GM13977 (cell line): ENCODE measurements around the gene KCNS1.

ENCODE experiments used
- DNase-seq: peaks from one replicate; pipeline ENCODE4 v3.0.0; 2012; ENCODE audit warnings: low spot score
- in situ Hi-C: fragments of 300-500 bp; cut with MboI; formaldehyde crosslinking; loops from one replicate; pipeline ENCODE4 v1.12.0; 2022; ENCODE audit warnings: low sequenced_read_pairs, low pct_unique_long_range_greater_than_20kb, mixed read lengths, inconsistent platforms; ENCODE audit not compliant: unreplicated experiment
- TF ChIP-seq, protein P1 (sequence below): IDR thresholded peaks from 2 replicates; pipeline ENCODE4 v1.5.1; 2012; ENCODE audit warnings: mild to moderate bottlenecking, control low read depth; ENCODE audit not compliant: insufficient read depth; ENCODE audit errors: extremely low read depth, missing control alignments

Gene KCNS1

DNA sequence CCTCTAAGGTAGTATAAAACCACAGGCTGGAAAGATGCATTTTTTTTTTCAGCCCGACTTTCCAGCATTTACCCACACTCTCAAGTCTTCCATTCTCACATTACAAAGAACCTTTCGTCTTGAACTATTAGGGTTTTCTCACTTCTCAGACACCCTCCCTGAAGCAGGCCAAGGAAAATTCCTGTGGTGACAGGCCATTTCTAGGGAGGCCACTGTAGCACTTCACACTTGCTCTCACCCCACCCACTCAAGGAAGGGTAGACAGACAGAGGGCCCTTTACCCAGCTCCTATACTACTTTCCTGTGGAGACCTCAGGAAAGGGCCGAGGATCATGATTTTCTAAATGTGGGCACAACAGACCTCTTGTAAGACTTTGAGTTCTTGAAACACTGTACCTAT is 27.7 kb downstream of the KCNS1 start:
- TF ChIP-seq, protein P1, sequence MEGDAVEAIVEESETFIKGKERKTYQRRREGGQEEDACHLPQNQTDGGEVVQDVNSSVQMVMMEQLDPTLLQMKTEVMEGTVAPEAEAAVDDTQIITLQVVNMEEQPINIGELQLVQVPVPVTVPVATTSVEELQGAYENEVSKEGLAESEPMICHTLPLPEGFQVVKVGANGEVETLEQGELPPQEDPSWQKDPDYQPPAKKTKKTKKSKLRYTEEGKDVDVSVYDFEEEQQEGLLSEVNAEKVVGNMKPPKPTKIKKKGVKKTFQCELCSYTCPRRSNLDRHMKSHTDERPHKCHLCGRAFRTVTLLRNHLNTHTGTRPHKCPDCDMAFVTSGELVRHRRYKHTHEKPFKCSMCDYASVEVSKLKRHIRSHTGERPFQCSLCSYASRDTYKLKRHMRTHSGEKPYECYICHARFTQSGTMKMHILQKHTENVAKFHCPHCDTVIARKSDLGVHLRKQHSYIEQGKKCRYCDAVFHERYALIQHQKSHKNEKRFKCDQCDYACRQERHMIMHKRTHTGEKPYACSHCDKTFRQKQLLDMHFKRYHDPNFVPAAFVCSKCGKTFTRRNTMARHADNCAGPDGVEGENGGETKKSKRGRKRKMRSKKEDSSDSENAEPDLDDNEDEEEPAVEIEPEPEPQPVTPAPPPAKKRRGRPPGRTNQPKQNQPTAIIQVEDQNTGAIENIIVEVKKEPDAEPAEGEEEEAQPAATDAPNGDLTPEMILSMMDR: no peak
- in situ Hi-C loops: no loop called here

GRCh38 chr20:45072066-45072465 is 28.9 kb downstream of the KCNS1 start:
- no peak for DNase-seq
- in situ Hi-C loops: no loop called here
- TF ChIP-seq, protein P1: no peak

More for the DNA sequence above, 27.7 kb downstream of the KCNS1 start:
- DNase-seq: no peak

GRCh38 chr20:45070932-45071632 is 29.8 kb downstream of the KCNS1 start:
- no peak for DNase-seq
- in situ Hi-C loops: no loop called here
- TF ChIP-seq, protein P1: no peak

GRCh38 chr20:45069261-45069660 is 31.7 kb downstream of the KCNS1 start:
- no peak for DNase-seq
- in situ Hi-C loops: no loop called here
- TF ChIP-seq, protein P1: no peak

DNA sequence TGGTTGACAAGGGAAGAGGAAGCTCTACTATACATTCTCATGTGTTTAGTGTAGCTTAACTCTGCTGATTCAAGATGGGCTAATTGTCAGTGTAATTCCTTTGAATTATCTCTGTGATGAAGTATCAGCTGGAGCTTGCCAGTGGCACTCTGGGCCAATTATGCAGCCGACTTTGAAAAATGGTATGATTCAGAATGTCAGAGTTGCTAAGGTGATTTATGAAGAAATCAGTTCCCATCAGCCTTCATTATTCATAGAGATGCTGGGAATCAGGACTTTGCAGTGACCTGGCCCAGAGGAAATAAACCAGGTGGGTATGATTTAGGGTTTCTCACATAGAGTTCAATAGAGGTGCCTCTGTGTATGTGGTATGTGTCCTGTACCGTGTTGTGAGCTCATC is 33.4 kb downstream of the KCNS1 start:
- in situ Hi-C loops: no loop called here
- no peak for DNase-seq
- TF ChIP-seq, protein P1: no peak

DNA sequence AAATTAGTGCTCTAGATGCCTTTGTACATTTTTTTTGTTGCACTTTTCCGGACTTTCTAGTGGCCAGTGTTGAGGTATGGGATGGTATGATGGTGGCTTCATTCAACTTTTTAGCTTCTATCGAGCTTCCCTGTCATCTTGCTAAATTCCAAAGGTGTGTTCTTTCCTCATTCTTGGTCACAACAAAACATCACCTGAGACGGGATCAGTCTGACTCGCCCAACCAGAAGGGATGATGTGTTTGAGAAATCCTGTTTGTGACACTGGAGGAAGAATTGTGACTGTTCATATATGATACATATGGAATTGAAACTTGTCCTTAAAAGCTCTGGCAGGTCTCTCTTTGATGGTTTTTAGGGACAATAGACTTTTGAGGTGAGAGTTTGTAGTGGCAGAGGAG is 33.8 kb downstream of the KCNS1 start:
- DNase-seq: no peak
- in situ Hi-C loops: no loop called here
- TF ChIP-seq, protein P1: no peak
